PFSK-1 (cell line): ENCODE measurements around the gene HHATL.

Experiments
- SIN3A ChIP-seq: IDR thresholded peaks from 2 replicates; pipeline ENCODE4 v1.6.1; 2012; ENCODE audit warnings: mild to moderate bottlenecking, low read length, moderate library complexity, borderline replicate concordance; ENCODE audit not compliant: insufficient read depth
- TAF1 ChIP-seq: IDR thresholded peaks from 2 replicates; pipeline ENCODE4 v1.6.1; 2012; ENCODE audit warnings: low read length, control low read depth, borderline replicate concordance; ENCODE audit not compliant: insufficient read depth
- TF ChIP-seq, protein P1 (sequence below), 2 experiments: IDR thresholded peaks; 2 replicates each; pipeline versions ENCODE4 v1.6.1 to v1.8.0; 2011 to 2012; ENCODE audit warnings: low read depth in 2 of 2, low read length in 2 of 2, control low read depth in 1 of 2, inconsistent platforms in 1 of 2, mild to moderate bottlenecking in 1 of 2, moderate library complexity in 1 of 2; ENCODE audit not compliant: insufficient read depth in 1 of 2

DNA sequence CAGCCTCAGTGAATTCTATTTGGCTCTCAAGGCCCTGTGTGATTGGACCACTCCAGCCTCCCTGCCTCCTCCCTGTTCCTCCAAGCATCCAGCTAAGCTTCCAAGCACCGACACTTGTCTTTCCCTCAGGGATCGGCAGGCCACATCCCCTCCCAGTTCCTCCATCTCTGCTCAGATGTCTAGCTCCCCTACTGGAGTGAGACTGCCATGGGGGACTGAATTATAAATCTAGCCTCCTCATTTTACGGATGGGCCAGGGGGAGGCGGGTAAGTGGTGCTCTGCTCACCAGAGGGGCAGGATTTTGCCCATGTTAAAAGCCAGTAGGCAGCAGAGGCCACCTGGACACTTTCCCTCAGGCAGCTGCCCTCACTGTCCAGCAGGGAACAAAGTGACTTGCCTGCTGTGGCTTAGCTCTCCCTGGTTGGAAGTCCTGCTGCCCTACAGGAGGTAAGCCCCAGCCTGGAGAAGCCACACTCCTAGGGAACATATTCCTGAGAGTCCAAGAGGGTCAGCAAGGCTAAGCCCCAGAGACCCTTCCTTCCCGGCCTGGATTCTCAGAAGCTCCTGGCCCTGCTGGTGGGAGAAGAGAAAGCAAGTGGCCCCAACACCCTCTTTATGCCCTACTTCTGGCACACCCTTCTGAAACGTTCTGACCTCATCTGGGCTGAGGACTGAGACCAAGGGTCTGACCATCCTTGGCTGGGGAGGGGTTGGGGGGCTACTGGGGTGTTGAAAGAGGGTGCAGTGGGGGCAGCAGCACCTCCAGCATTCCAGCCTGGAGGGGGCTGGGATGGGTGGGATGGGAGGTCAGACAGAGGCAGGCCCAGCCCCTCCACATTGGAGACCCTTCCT is 9.1 kb upstream of the HHATL start:
- no peak for TF ChIP-seq SIN3A
- no peak for TF ChIP-seq TAF1
- TF ChIP-seq, protein P1, sequence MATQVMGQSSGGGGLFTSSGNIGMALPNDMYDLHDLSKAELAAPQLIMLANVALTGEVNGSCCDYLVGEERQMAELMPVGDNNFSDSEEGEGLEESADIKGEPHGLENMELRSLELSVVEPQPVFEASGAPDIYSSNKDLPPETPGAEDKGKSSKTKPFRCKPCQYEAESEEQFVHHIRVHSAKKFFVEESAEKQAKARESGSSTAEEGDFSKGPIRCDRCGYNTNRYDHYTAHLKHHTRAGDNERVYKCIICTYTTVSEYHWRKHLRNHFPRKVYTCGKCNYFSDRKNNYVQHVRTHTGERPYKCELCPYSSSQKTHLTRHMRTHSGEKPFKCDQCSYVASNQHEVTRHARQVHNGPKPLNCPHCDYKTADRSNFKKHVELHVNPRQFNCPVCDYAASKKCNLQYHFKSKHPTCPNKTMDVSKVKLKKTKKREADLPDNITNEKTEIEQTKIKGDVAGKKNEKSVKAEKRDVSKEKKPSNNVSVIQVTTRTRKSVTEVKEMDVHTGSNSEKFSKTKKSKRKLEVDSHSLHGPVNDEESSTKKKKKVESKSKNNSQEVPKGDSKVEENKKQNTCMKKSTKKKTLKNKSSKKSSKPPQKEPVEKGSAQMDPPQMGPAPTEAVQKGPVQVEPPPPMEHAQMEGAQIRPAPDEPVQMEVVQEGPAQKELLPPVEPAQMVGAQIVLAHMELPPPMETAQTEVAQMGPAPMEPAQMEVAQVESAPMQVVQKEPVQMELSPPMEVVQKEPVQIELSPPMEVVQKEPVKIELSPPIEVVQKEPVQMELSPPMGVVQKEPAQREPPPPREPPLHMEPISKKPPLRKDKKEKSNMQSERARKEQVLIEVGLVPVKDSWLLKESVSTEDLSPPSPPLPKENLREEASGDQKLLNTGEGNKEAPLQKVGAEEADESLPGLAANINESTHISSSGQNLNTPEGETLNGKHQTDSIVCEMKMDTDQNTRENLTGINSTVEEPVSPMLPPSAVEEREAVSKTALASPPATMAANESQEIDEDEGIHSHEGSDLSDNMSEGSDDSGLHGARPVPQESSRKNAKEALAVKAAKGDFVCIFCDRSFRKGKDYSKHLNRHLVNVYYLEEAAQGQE (IDR thresholded peaks at IDR 0.05; ENCODE audit: insufficient read depth in 1 of 2, low read depth in 2 of 2, low read length in 2 of 2) = no peak
